Sigmoid colon (tissue), 4 donors: ENCODE results near the gene COL15A1.

Experiments
- EP300 ChIP-seq, 4 donors: sonication (generic); formaldehyde crosslinking; IDR thresholded peaks; one replicate each; pipeline ENCODE4 v1.6.1; 2017; ENCODE audit warnings: antibody characterized with exemption in 4 of 4
- POLR2A ChIP-seq, 2 donors: fragments of 450-650 bp; IDR thresholded peaks; one replicate each; pipeline ENCODE4 v1.6.1; 2016; ENCODE audit warnings: antibody characterized with exemption in 2 of 2, mild to moderate bottlenecking in 2 of 2, moderate library complexity in 2 of 2
- POLR2AphosphoS5 ChIP-seq, 4 donors: sonication (generic); formaldehyde crosslinking; IDR thresholded peaks; one replicate each; pipeline ENCODE4 v1.6.1; 2017; ENCODE audit warnings: antibody characterized with exemption in 4 of 4
- TF ChIP-seq, protein P1 (sequence below), 4 experiments: fragments of 450-650 bp in 3 of 4; fragments of 200-600 bp in 1 of 4; IDR thresholded peaks; one replicate each; pipeline ENCODE4 v1.5.1; 2016 to 2019; ENCODE audit warnings: antibody characterized with exemption in 4 of 4, mild to moderate bottlenecking in 3 of 4, moderate library complexity in 2 of 4

DNA sequence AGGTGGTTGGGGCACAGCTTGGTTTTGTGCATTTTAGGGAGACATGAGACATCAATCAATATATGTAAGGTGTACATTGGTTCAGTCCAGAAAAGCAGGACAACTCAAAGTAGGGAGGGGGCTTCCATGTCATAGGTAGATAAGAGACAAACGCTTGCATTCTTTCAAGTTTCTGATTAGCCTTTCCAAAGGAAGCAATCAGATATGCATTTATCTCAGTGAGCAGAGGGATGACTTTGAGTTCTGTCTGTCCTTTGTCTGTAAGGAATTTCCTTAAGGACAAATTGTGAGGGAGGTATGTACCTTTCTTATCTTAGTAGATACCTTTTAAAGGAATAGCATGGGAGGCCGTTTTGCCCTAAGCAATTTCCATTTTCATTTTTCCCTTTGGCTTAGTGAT, 63.3 kb downstream of the COL15A1 start:
- TF ChIP-seq POLR2A (IDR thresholded peaks at IDR 0.05) (no peak), POLR2AphosphoS5 (IDR thresholded peaks at IDR 0.05) (no peak), EP300 (IDR thresholded peaks at IDR 0.05) (no peak)
- TF ChIP-seq, protein P1, sequence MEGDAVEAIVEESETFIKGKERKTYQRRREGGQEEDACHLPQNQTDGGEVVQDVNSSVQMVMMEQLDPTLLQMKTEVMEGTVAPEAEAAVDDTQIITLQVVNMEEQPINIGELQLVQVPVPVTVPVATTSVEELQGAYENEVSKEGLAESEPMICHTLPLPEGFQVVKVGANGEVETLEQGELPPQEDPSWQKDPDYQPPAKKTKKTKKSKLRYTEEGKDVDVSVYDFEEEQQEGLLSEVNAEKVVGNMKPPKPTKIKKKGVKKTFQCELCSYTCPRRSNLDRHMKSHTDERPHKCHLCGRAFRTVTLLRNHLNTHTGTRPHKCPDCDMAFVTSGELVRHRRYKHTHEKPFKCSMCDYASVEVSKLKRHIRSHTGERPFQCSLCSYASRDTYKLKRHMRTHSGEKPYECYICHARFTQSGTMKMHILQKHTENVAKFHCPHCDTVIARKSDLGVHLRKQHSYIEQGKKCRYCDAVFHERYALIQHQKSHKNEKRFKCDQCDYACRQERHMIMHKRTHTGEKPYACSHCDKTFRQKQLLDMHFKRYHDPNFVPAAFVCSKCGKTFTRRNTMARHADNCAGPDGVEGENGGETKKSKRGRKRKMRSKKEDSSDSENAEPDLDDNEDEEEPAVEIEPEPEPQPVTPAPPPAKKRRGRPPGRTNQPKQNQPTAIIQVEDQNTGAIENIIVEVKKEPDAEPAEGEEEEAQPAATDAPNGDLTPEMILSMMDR (IDR thresholded peaks at IDR 0.05): no peak
